NCI-H1092 (cell line): ENCODE measurements around the gene KCTD15.

ENCODE experiments used
- DNase-seq: peaks from one replicate; lab custom pipeline; 2025; lab: John Stamatoyannopoulos, UW

Gene KCTD15

GRCh38 chr19:33797802-33798671 lies 1.4 kb downstream of the KCTD15 start:
- no peak for DNase-seq

- DNase-seq: no peak
Measured at GRCh38 chr19:33798681-33799111, 2.0 kb downstream of the KCTD15 start.

GRCh38 chr19:33799476-33799875 lies 2.8 kb downstream of the KCTD15 start:
- no peak for DNase-seq

- no peak for DNase-seq
Measured at GRCh38 chr19:33800012-33800680, 3.5 kb downstream of the KCTD15 start.

GRCh38 chr19:33801411-33801810 lies 4.7 kb downstream of the KCTD15 start:
- DNase-seq: no peak

GRCh38 chr19:33802001-33802400 lies 5.3 kb downstream of the KCTD15 start:
- no peak for DNase-seq

GRCh38 chr19:33802801-33803200 lies 6.1 kb downstream of the KCTD15 start:
- DNase-seq: no peak

- DNase-seq: no peak
Measured at GRCh38 chr19:33803383-33803782, 6.7 kb downstream of the KCTD15 start.

GRCh38 chr19:33804021-33804799 lies 7.5 kb downstream of the KCTD15 start:
- no peak for DNase-seq

- no peak for DNase-seq
Measured at GRCh38 chr19:33805313-33805712, 8.6 kb downstream of the KCTD15 start.

GRCh38 chr19:33805840-33806433 lies 9.3 kb downstream of the KCTD15 start:
- no peak for DNase-seq

GRCh38 chr19:33806434-33806881 lies 9.8 kb downstream of the KCTD15 start:
- DNase-seq: no peak

GRCh38 chr19:33808399-33808798 lies 11.7 kb downstream of the KCTD15 start:
- no peak for DNase-seq

- DNase-seq: no peak
Measured at GRCh38 chr19:33809960-33810359, 13.3 kb downstream of the KCTD15 start.

GRCh38 chr19:33810821-33811220 lies 14.2 kb downstream of the KCTD15 start:
- DNase-seq: no peak

GRCh38 chr19:33811246-33811645 lies 14.6 kb downstream of the KCTD15 start:
- no peak for DNase-seq

GRCh38 chr19:33811736-33812387 lies 15.2 kb downstream of the KCTD15 start:
- DNase-seq: no peak

- no peak for DNase-seq
Measured at GRCh38 chr19:33812388-33813330, 16.0 kb downstream of the KCTD15 start.

- DNase-seq: no peak
Measured at GRCh38 chr19:33813391-33814101, 16.9 kb downstream of the KCTD15 start.
